Effector memory CD4-positive, alpha-beta T cell (primary cell): ENCODE results near the gene KLF15.

ENCODE experiments used
- DNase-seq, 3 donors: peaks; one replicate each; pipeline ENCODE4 v3.0.0-alpha.2; 2020
- H3K27ac ChIP-seq: 2 replicates; pipeline ENCODE4 v1.7.0; 2013; ENCODE audit warnings: mild to moderate bottlenecking, low read length, moderate library complexity; ENCODE audit not compliant: insufficient read depth, poor library complexity, severe bottlenecking
- H3K27me3 ChIP-seq: replicated peaks from 2 replicates; pipeline ENCODE4 v1.7.0; 2013; ENCODE audit warnings: mild to moderate bottlenecking, low read length; ENCODE audit not compliant: insufficient read depth, control insufficient read depth, poor library complexity, severe bottlenecking
- H3K36me3 ChIP-seq: 2 replicates; pipeline ENCODE4 v1.7.0; 2013; ENCODE audit warnings: mild to moderate bottlenecking, low read length, moderate library complexity; ENCODE audit not compliant: control insufficient read depth, insufficient read depth
- H3K4me1 ChIP-seq: 2 replicates; pipeline ENCODE4 v1.7.0; 2013; ENCODE audit warnings: low read length, mild to moderate bottlenecking; ENCODE audit not compliant: control insufficient read depth, insufficient read depth, poor library complexity, severe bottlenecking
- H3K4me3 ChIP-seq: 2 replicates; pipeline ENCODE4 v1.7.0; 2013; ENCODE audit warnings: low read length, low read depth, mild to moderate bottlenecking; ENCODE audit not compliant: insufficient read depth, poor library complexity, severe bottlenecking
- H3K9me3 ChIP-seq: 2 replicates; pipeline ENCODE4 v1.7.0; 2013; ENCODE audit warnings: mild to moderate bottlenecking, low read length, moderate library complexity; ENCODE audit not compliant: control insufficient read depth

Gene KLF15

DNA sequence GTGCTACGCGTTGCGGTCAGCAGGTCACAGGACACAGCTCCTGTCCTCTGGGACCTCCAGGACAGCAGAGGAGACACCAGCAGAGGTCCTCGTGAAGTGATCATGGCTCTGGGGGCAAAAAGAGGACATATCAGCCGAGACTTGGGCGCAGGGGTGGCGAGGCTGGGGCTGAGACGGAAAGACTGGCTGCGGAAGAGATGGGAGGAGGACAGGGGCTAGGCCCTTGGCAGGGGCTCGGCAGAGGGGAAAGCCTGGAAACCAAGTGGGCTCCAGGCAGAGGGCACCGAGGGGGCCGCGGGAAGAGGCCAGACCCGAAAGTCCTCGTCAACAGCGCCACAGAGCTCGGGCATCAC lies 32.6 kb upstream of the KLF15 start:
- Histone ChIP-seq H3K4me3 (no peak overlapping the region), H3K4me1 (no peaks in the 10 kb centered on the region), H3K9me3 (no peaks in the 10 kb centered on the region), H3K36me3 (no peaks in the 10 kb centered on the region), H3K27ac (no peak overlapping the region), H3K27me3 (peaks cover 11% of the 10 kb centered on the region)
- no peak for DNase-seq

DNA sequence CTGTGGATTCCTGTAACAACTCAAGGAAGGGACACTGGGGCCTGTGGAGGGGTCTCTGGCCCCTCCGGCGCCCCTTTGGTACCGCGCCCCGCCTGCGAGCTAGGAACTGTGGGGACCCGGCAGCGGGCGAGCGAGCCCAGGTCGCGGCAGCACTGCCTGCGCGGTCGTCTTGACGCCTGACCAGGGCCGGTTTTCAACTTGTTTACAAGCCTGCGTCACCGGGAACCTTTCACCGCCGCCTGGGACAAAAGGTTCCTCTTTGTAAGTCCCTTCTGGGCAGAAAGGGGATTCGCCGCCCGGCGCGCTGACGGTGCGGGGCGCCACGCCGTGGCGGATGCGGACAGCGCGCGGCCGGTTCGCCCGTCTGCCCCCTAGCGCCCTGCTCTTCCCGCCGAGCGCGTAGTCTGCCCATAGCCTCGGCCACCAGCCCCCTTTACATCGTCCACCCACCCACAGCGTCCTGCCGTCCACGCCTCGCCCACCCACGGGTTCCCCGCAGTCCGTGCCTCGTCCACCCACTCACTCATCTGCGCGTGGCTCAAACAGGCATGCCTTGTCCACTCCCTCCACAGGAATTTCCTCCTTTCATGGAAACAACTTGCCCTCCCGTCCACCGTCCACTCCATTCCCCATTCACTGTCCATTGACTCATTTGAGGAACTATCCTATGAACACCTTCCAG lies 32.0 kb upstream of the KLF15 start:
- Histone ChIP-seq H3K4me3 (no peak overlapping the region), H3K27ac (no peak overlapping the region), H3K9me3 (no peaks in the 10 kb centered on the region), H3K36me3 (no peaks in the 10 kb centered on the region), H3K4me1 (no peaks in the 10 kb centered on the region), H3K27me3 (peaks cover 11% of the 10 kb centered on the region)
- DNase-seq: no peak

DNA sequence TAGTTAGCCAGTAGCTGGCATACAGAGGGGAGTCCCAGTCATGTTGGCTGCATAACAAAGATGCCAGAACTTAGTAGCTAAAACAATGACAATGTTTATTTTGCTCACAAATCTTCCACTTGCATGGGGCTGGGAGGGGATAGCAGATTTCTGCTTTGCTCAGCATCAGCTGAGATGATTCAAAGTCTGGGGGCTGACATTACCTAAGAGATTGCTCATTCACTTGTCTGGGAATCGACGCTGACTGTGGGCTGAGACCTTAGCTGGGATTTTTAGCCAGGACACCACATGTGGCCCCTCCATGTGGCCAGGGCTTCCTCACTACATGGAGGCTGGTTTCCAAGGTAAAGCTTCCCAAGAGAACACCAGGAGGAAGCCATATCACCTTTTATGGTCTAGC lies 24.8 kb upstream of the KLF15 start:
- no peak for DNase-seq
- Histone ChIP-seq H3K27ac (no peak overlapping the region), H3K4me3 (no peak overlapping the region), H3K27me3 (peaks cover 4% of the 10 kb centered on the region), H3K36me3 (no peaks in the 10 kb centered on the region), H3K9me3 (no peaks in the 10 kb centered on the region), H3K4me1 (no peaks in the 10 kb centered on the region)

DNA sequence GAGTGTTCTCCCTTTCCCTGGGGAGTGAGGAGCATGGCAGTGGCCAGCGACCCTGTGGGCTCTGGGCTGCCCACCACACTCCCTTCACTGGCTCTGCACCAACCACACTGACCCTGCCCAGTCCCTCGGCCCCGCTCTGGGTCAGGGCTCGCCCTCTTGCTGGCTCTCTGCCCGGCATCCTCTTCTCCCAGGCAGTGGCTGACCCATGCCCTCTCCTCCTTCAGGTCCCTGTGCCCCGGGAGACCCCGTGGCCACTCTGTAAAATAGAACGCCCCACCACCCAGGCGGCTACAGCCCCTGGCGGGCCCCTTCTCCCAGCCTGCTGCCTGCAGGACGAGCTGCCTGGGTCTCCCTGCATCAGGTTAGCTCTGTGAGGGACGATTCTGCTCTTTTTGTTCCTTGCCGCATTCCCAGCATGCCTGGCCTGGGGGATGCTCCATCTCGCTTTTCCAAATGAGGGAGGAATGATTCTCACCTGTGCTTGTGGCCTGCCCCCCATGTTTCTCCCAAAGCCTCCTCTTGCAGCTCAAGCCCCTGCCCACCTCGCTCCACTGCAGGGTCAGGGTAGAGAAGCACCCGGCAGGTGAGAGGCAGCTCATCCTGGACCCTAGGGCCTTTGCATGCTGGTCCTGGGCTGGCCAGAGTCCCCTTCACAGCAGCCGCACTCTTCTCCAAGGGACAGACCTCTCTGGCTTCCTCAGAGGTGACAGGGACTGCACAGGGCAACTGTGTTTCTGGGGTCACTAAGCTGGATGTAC lies 23.0 kb upstream of the KLF15 start:
- Histone ChIP-seq H3K27ac (no peak overlapping the region), H3K9me3 (no peaks in the 10 kb centered on the region), H3K4me3 (no peak overlapping the region), H3K36me3 (no peaks in the 10 kb centered on the region), H3K4me1 (no peaks in the 10 kb centered on the region), H3K27me3 (peaks cover 4% of the 10 kb centered on the region)
- DNase-seq: no peak

- no peaks in the 10 kb centered on the region for H3K4me1 ChIP-seq
- peaks cover 4% of the 10 kb centered on the region for H3K27me3 ChIP-seq
- H3K4me3 ChIP-seq: no peak overlapping the region
- H3K9me3 ChIP-seq: no peaks in the 10 kb centered on the region
- no peak overlapping the region for H3K27ac ChIP-seq
- no peaks in the 10 kb centered on the region for H3K36me3 ChIP-seq
- no peak for DNase-seq
Observed at GRCh38 chr3:126378341-126378751, 21.1 kb upstream of the KLF15 start.

DNA sequence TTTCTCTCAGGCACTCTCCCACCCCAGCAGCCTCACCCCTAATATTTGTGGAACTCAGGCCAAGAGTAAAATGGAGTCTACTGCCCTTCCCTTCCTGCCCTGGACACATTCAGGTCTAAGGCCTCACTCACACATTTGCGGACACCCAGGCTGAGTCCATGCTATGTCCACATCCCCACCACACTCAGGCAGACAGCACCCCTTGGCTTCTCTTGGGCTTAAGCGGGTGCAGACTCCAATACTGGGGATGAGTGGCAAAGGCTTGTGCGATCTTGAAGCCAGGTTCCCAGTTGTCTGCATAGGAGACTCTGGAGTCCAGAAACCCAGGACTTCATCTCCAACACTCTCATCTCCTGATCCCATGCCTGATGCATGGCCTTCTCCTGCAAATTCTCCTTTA lies 20.0 kb upstream of the KLF15 start:
- no peaks in the 10 kb centered on the region for H3K4me1 ChIP-seq
- peaks cover 4% of the 10 kb centered on the region for H3K27me3 ChIP-seq
- H3K27ac ChIP-seq: no peak overlapping the region
- no peaks in the 10 kb centered on the region for H3K36me3 ChIP-seq
- H3K9me3 ChIP-seq: no peaks in the 10 kb centered on the region
- H3K4me3 ChIP-seq: no peak overlapping the region
- DNase-seq: no peak

GRCh38 chr3:126376444-126376843 lies 19.2 kb upstream of the KLF15 start:
- Histone ChIP-seq H3K4me3 (no peak overlapping the region), H3K36me3 (no peaks in the 10 kb centered on the region), H3K9me3 (no peaks in the 10 kb centered on the region), H3K27me3 (peaks cover 2% of the 10 kb centered on the region), H3K4me1 (no peaks in the 10 kb centered on the region), H3K27ac (no peak overlapping the region)
- no peak for DNase-seq

- no peaks in the 10 kb centered on the region for H3K27me3 ChIP-seq
- H3K36me3 ChIP-seq: no peaks in the 10 kb centered on the region
- no peaks in the 10 kb centered on the region for H3K9me3 ChIP-seq
- no peak for DNase-seq
- H3K27ac ChIP-seq: no peak overlapping the region
- H3K4me3 ChIP-seq: no peak overlapping the region
- no peaks in the 10 kb centered on the region for H3K4me1 ChIP-seq
Observed at GRCh38 chr3:126375835-126376331, 18.7 kb upstream of the KLF15 start.

- no peaks in the 10 kb centered on the region for H3K4me1 ChIP-seq
- no peaks in the 10 kb centered on the region for H3K36me3 ChIP-seq
- H3K9me3 ChIP-seq: no peaks in the 10 kb centered on the region
- H3K27ac ChIP-seq: no peak overlapping the region
- H3K4me3 ChIP-seq: no peak overlapping the region
- DNase-seq: no peak
- no peaks in the 10 kb centered on the region for H3K27me3 ChIP-seq
Observed at GRCh38 chr3:126373682-126374601, 16.7 kb upstream of the KLF15 start.
